Smooth muscle cell of the pulmonary artery (primary cell): ENCODE measurements around the gene GSTCD. TPM values are rescaled to one million over a fixed set of nuclear protein-coding genes. Genes with fewer than 3 reads are reported as not detected.

Source experiments
- total RNA-seq: library from RNA; depleted of rRNA; stranded (reverse); fragments of >200 nt; gene quantifications from 2 replicates; pipeline ENCODE4 v1.2.3, GENCODE V29; 2014

The GSTCD gene
- total RNA-seq: 8.3 and 9.4 TPM in 2 replicates

GRCh38 chr4:105708181-105709080, at the start of gene GSTCD, which contains the start of gene INTS12:
Gene GSTCD (plus strand): TSS chr4:105708784. CDS start chr4:105717614, 8,830 bp downstream.
Gene INTS12 (minus strand): TSS chr4:105708689. CDS start chr4:105700005, 8,684 bp downstream.

GRCh38 chr4:105894660-105895582, 186.3 kb downstream of the GSTCD start, which contains the start of gene NPNT:
Gene NPNT (plus strand): TSS chr4:105895471. CDS start chr4:105895653, 182 bp downstream.

Other genes starting within 250 kb of the GSTCD start
- gene PPA2, start 234.7 kb upstream of the GSTCD start, total RNA-seq: 65.6 and 66.3 TPM in 2 replicates
- gene ARHGEF38, start 156.2 kb upstream of the GSTCD start, total RNA-seq: not detected in 2 replicates
- gene INTS12, start 95 bp upstream of the GSTCD start, total RNA-seq: 13.7 and 15.1 TPM in 2 replicates
- gene NPNT, start 186.7 kb downstream of the GSTCD start, total RNA-seq: 0.46 TPM in 1 of 2 replicates, not detected in the other